Stimulated activated CD8-positive, alpha-beta memory T cell treated with anti-CD3 and anti-CD28 coated beads, Interleukin-4, amount 100 ng/mL, for 24 hours (primary cell): ENCODE data around the gene ZNF69.
"Not testable (repeated sequence)": the region's sequence is repeated elsewhere in the genome, so short reads cannot be mapped to it uniquely, and the experiment has no call there.

Experiments
- DNase-seq: peaks from one replicate; pipeline ENCODE4 v3.0.0-alpha.2; 2020; ENCODE audit warnings: low read depth

Gene ZNF69

DNA sequence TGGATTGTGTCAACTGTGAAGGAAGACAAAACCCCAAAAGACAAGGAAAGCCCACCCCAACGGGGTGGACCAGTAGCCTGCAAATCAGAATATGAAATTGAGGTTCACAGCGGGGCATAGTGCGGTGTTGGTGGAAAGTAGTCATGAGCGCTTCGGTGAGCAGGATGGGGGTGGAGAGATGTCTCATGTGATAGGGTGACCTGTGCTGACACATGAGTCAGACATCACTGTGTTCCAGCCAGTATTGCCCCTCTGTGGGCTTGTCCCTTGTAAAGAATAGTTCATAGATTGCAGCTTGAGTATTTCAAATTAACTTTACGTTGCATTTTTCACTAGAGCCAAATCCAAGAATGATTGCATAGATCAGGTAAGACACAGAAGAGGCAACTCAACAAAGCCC, 7.3 kb downstream of the ZNF69 start:
- no peak for DNase-seq

DNA sequence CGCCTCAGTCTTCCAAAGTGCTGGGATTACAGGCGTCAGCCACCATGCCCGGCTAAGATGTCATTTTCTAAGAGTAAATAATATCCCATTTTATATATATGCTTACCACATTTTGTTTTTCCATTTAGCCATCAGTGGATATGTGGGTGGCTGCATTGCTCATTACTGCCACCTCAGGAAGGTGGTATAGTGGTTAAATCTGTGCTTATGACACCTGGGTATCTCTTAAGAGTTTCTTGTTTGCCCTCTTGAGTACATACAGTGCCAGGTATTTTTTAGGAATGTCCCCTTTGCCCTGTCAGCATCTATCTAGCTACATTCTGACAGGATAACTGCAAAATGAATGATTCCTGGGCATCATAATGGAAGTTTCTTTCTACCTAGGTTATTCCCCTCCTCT, 14.6 kb downstream of the ZNF69 start:
- DNase-seq: no peak

DNA sequence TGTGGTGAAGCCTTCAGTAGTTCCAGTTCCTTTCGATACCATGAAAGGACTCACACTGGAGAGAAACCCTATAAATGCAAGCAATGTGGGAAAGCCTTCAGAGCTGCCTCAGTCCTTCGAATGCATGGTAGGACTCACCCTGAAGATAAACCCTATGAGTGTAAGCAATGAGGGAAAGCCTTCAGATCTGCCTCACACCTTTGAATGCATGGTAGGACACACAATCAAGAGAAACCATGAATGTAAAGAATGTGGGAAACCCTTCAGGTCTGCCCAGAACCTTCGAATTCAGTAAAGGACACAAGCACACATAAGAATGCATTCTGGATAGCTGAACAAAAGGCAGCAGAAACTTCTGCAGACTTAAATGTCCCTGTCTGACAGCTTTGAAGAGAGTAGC, 18.3 kb downstream of the ZNF69 start:
- no peak for DNase-seq

DNA sequence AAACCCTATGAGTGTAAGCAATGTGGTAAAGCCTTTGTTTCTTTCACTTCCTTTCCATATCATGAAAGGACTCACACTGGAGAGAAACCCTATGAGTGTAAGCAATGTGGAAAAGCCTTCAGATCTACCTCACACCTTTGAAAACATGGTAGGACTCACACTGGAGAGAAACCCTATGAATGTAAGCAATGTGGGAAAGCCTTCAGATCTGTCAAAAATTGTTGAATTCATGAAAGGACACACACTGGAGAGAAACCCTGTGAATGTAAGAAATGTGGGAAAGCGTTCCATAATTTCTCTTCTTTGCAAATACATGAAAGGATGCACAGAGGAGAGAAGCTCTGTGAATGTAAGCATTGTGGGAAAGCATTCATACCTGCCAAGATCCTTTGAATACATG, 24.4 kb downstream of the ZNF69 start:
- DNase-seq: not testable (repeated sequence)

DNA sequence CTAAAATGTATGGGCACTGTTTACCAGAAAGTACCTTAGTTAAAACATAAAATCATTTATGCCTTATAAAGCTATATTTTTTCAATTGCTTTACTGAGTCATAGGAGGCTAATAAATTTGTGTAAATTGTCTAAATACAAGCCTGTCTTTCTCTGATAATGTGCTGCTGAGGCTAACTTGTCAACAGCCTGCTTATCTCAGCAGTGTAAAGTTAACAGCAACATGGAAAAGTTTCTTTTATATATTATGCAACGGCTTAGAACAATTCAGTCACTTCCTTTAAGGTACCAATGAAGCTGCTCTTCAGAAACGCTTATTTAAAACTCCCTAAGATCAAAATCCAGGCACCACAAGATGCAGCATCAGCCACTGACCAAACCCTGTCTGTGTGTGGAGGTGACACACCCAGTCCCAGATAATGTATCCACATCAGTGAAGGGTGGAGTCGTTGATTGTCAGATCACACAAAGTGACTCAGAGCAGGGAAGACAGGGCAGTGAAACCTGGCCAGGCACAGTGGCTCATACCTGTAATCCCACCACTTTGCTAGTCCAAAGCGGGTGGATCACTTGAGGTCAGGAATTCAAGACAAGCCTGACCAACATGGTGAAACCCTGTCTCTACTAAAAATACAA, 27.0 kb downstream of the ZNF69 start:
- DNase-seq: not testable (repeated sequence)

DNA sequence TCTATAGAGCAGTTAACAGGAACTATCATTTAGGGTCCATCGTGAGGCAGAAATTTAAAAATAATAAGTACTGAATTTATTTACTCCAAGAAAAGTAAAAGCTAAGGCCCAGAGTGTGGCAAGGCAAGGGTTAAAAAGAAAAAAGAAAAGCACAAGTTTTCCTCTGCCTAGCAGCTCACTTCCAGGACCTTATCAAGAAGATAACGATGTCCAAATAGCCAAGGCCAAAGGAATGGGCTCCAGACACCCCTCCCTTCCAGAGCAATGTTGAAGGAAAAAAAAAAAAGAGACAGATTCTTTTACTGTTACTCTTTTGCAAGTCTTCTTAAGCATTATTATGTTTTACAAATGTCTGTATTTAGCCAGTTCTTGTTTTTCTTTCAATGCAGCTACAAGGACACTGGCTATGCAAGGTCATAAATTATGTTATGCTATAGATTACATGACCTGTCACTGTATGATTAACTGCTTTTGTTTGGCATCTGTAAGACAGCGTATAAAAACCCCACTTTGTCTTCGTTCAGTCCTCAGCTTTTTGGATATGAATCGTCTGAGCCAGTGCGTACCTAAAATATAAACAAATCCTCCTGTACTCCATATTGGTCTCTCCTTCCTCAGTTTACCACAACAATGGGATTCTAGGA, 34.4 kb downstream of the ZNF69 start:
- no peak for DNase-seq

DNA sequence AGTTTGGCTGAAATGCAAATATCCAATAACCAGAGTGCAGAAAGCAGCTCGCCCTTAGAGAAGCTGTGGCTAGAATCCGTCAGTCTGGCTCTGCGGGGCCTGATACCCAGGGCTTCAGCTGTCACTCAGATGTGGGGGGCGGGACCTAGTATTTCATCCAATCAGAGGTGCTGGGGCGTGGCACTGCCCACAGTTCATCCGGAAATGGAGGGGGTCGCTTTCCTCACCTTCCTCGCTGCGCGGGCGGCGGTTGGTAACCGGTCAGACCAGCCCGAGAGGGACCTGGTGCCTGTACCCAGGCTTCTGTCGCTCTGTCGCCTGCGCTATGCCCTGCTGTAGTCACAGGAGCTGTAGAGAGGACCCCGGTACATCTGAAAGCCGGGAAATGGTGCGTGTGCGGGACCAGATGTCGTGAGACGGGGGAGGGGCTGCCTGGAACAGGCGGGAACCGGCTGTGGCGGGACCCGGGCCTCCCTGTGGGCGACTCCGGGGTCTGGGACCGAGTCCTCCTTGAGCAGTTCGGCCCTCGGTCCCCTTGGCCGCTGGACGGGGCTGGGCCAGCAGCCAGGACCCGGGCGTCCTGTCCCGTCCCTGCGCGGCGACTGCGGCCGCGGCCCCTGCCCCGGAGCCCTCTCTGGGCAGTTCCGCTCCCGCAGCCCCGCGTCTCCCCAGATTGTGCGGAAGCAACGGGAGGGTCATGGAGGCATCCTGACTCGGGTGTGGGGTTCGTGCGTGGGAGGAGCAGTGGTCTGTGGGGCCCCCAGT, 37.5 kb downstream of the ZNF69 start, which contains the start of gene ZNF700:
TSS of gene ZNF700 (plus strand) at position 222 of the 765 bp plus-strand sequence. CDS start at position 326, 104 bp downstream.
- DNase-seq: peak; percentile 90

DNA sequence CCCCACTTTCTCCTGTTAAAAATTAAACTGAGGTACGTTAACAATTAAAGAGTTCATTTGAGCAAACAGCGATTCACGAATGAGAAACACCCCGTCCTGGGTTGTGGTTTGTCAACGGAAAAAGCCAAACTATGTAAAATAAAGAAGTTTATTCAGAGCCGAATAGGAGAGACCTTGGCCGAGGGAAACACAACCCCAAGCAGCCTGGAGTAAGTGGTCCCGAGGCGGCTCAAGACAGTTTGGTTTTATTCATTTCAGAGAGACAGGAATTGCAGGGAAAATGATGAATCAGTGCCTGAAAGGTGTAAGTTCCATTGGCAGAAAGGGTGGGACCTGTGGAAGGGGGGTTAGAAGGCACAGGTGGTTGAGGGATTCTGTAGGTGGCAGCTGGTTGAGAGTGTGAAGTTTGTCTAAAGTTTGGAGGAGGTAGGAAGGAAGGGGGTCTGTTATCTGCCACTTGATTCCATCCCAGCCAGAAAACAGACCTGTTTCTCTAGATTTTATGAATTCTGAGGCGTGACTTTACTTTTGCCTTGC, 38.1 kb downstream of the ZNF69 start:
- not testable (repeated sequence) for DNase-seq

DNA sequence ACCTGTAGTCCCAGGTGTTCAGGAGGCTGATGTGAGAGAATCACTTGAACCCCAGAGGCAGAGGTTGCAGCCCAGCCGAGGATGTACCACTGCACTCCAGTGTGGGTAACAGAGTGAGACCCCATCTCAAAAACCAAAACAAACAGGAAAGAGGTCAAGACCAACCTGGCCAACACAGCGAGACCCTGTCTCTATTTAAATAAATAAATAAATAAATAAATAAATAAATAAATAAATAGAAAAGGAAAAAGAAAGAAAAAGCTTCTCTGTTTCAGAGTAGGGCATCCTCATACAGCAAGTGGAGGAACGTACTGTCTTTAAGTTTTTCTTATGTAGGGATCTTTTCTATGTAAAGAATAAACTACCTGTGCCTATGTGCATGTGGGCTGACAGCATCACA, 39.6 kb downstream of the ZNF69 start:
- DNase-seq: no peak

DNA sequence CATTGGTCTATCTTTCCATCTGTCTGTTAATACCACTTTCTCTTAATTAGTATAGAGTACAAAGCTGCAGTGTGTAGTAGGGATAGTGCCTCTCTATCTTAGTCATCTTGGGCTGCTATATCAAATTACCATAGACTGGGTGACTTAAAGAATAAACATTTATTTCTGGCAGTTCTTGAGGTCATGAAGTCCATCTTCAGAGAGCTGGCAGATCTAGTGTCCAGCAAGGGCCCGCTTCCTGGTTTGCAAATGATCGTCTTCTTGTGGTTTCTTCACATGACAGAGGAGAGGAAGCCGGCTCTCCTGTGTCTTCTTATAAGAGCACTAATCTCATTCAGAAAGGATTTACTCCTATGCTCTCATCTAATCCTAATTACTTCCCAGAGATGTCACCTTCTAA, 43.5 kb downstream of the ZNF69 start:
- DNase-seq: no peak

DNA sequence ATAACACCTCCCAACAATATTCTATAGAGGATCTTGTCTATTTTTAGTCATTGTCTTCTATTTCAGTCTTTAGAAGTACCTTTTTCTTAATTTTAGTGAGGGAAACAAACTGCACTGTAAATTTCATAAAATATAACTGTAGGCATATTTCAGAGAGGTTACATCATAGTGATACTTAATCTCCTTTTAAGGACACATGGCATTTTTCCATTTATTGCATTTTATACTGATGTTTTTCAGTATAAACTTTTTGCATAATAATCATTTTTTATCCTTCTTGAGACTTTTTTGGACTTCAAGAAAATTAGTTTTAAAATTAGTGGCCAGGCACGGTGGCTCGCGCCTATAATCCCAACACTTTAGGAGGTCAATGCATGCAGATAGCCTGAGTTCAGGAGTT, 43.9 kb downstream of the ZNF69 start:
- DNase-seq: no peak

DNA sequence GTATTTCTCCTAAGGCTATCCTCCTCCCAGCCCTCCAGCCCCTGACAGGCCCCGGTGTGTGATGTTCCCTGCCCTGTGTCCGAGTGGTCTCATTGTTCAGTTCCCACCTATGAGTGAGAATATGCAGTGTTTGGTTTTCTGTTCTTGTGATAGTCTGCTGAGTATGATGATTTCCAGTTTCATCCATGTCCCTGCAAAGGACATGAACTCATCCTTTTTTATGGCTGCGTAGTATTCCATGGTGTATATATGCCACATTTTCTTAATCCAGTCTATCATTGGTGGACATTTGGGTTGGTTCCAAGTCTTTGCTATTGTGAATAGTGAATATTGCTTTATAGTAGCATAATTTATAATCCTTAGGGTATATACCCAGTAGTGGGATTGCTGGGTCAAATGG, 48.2 kb downstream of the ZNF69 start:
- DNase-seq: not testable (repeated sequence)

DNA sequence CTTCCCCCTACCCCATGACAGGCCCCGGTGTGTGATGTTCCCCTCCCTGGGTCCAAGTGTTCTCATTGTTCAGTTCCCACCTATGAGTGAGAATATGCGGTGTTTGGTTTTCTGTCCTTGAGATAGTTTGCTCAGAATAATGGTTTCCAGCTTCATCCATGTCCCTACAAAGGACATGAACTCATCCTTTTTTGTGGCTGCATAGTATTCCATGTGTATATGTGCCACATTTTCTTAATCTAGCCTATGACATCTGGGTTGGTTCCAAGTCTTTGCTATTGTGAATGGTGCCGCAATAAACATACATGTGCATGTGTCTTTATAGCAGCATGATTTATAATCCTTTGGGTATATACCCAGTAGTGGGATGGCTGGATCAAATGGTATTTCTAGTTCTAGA, 50.8 kb downstream of the ZNF69 start:
- DNase-seq: not testable (repeated sequence)

DNA sequence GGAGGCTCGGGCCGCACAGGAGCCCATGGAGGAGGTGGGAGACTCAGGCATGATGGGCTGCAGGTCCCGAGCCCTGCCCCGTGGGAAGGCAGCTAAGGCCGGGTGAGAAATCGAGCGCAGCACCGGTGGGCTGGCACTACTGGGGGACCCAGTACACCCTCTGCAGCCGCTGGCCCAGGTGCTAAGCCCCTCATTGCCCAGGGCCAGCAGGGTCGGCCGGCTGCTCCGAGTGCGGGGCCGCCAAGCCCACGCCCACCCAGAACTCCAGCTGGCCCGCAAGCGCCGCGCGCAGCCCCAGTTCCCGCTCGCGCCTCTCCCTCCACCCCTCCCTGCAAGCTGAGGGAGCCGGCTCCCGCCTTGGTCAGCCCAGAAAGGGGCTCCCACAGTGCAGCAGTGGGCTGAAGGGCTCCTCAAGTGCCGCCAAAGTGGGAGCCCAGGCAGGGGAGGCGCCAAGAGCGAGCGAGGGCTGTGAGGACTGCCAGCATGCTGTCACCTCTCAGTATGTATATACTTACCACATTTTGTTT, 53.8 kb downstream of the ZNF69 start:
- DNase-seq: not testable (repeated sequence)

DNA sequence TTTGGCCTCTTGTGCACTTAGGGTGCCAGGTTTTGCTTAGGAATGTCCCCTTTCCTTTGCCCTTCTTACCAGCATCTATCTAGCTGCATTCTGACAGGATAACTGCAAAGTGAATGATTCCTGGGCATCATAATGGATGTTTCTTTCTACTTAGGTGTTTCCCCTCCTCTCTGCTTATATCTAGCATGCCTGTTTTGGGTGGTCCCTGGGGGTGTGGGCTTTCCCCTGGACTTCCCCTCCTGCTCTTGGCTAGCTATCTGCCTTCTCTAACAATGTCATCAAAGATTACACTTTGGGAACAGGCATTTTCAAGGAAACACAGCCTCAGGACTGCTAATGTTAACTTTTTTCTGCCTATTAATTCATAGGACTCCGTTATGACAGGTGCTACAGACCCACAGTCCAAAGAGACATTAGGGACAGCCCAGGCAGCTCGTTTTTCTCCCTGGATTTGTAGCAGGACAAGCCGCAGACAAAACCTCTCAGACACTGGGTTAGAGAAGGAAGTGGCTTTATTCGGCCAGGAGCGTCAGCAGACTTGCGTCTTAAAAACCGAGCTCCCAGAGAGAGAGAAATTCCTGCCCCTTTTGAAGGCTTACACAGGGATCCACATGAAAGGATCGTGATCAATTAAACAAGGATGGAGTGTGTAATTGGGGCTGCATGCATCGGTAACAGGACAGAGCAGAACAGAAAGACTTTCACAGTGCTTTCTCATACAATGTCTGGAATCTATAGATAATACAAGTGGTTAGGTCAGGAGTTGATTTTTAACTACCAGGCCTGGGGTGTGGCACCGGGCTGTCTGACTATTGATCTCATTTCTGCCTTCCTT, 54.6 kb downstream of the ZNF69 start:
- no peak for DNase-seq

DNA sequence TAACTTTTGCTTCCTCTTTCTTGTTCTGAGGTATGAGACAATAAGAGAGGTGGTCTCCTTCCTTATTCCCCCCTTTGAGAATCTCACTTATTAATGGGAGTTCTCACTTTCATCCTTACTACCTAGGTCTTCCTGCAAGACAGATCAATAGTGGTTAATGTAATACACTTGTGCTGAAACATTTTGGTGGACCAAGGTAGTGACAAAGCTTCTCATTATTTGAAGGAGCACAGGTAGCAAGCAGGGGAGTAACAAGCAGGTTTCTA, 55.2 kb downstream of the ZNF69 start:
- DNase-seq: no peak

DNA sequence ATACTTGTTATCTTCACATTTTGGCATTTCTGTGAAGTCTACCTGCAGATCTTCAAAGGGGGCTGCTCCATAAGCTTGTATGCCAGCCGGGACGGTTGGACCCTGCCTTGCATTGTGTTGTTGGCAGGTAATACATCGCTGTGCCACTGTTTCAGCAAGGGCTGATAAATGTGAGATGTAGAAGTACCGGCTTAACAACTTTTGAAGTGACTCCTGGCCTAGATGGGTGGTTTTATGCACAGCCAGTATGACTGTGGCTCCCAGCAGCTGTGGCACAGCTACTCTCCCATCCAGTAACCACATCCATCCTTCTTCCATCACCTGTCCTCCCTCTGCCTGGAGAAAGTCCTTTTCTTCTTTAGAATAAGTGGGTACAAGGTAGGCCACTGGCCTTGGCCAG, 57.1 kb downstream of the ZNF69 start:
- no peak for DNase-seq

DNA sequence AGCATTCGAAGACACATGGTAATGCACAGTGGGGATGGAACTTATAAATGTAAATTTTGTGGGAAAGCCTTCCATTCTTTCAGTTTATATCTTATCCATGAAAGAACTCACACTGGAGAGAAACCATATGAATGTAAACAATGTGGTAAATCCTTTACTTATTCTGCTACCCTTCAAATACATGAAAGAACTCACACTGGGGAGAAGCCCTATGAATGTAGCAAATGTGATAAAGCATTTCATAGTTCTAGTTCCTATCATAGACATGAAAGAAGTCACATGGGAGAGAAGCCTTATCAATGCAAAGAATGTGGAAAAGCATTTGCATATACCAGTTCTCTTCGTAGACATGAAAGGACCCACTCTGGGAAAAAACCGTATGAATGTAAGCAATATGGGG, 61.1 kb downstream of the ZNF69 start:
- DNase-seq: no peak

DNA sequence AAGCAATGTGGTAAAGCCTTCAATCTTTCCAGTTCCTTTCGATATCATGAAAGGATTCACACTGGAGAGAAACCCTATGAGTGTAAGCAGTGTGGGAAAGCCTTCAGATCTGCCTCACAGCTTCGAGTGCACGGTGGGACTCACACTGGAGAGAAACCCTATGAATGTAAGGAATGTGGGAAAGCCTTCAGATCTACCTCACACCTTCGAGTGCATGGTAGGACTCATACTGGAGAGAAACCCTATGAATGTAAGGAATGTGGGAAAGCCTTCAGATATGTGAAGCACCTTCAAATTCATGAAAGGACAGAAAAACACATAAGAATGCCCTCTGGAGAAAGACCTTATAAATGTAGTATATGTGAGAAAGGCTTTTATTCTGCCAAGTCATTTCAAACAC, 61.6 kb downstream of the ZNF69 start:
- DNase-seq: no peak

DNA sequence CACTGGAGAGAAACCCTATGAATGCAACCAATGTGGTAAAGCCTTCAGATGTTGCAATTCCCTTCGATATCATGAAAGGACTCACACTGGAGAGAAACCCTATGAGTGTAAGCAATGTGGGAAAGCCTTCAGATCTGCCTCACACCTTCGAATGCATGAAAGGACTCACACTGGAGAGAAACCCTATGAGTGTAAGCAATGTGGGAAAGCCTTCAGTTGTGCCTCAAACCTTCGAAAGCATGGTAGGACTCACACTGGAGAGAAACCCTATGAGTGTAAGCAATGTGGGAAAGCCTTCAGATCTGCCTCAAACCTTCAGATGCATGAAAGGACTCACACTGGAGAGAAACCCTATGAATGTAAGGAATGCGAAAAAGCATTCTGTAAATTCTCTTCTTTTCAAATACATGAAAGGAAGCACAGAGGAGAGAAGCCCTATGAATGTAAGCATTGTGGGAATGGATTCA, 62.1 kb downstream of the ZNF69 start:
- DNase-seq: not testable (repeated sequence)

DNA sequence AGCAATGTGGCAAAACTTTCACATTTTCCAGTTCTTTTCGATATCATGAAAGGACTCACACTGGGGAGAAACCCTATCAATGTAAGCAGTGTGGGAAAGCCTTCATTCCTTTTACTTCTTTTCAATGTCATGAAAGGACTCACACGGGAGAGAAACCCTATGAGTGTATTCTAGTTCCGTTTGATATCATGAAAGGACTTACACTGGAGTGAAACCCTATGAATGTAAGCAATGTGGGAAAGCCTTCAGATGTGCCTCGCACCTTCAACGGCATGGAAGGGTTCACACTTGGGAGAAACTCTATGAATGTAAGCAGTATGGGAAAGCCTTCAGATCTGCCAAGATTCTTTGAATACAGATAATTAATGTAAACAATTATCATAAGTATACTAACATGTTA, 62.7 kb downstream of the ZNF69 start:
- DNase-seq: no peak
